ENCODE measurements around the gene SLC22A31.

- TF ChIP-seq GATA3 (IDR thresholded peaks at IDR 0.05; ENCODE audit: low read depth, low read length) = no peak
- no peak for TF ChIP-seq GATA2 (IDR thresholded peaks at IDR 0.05; ENCODE audit: low read depth, low read length)
Measured at GRCh38 chr16:89169778-89170177, 30.6 kb downstream of the SLC22A31 start.

Data from SH-SY5Y (cell line).